Ishikawa (cell line): ENCODE results near the gene CPAMD8.

Experiments used
- CEBPB ChIP-seq: IDR thresholded peaks from 2 replicates; pipeline ENCODE4 v1.6.1; 2012
- CREB1 ChIP-seq: IDR thresholded peaks from 2 replicates; pipeline ENCODE4 v1.6.1; 2012; ENCODE audit warnings: low read depth
- EGR1 ChIP-seq: IDR thresholded peaks from 2 replicates; pipeline ENCODE4 v1.6.1; 2012
- EP300 ChIP-seq: IDR thresholded peaks from 2 replicates; pipeline ENCODE4 v1.6.1; 2012; ENCODE audit warnings: borderline replicate concordance
- FOXM1 ChIP-seq: IDR thresholded peaks from 2 replicates; pipeline ENCODE4 v1.6.1; 2012; ENCODE audit warnings: low read depth, borderline replicate concordance
- MAX ChIP-seq: IDR thresholded peaks from 2 replicates; pipeline ENCODE4 v1.6.1; 2012
- NFIC ChIP-seq: IDR thresholded peaks from 2 replicates; pipeline ENCODE4 v1.6.1; 2012
- RAD21 ChIP-seq: IDR thresholded peaks from 2 replicates; pipeline ENCODE4 v1.6.1; 2012; ENCODE audit warnings: low read depth
- REST ChIP-seq: IDR thresholded peaks from 2 replicates; pipeline ENCODE4 v1.6.1; 2012; ENCODE audit warnings: low read depth, mild to moderate bottlenecking
- TAF1 ChIP-seq: IDR thresholded peaks from 2 replicates; pipeline ENCODE4 v1.6.1; 2012; ENCODE audit warnings: low read depth, mild to moderate bottlenecking
- TCF12 ChIP-seq: IDR thresholded peaks from 2 replicates; pipeline ENCODE4 v1.6.1; 2012; ENCODE audit warnings: low read depth
- TEAD4 ChIP-seq: IDR thresholded peaks from 2 replicates; pipeline ENCODE4 v1.6.1; 2012
- USF1 ChIP-seq: IDR thresholded peaks from 2 replicates; pipeline ENCODE4 v1.6.1; 2012
- YY1 ChIP-seq: IDR thresholded peaks from 2 replicates; pipeline ENCODE4 v1.6.1; 2012; ENCODE audit warnings: low read depth
- ZBTB7A ChIP-seq: IDR thresholded peaks from 2 replicates; pipeline ENCODE4 v1.6.1; 2012; ENCODE audit warnings: low read depth

The CPAMD8 gene

GRCh38 chr19:16945762-16946465 lies 80.7 kb downstream of the CPAMD8 start:
- TF ChIP-seq TCF12 (no peak), FOXM1 (no peak), YY1 (no peak), MAX (no peak), EGR1 (no peak), USF1 (no peak), TEAD4 (no peak), CEBPB (no peak), REST (no peak), ZBTB7A (no peak), CREB1 (no peak), EP300 (no peak), NFIC (no peak), RAD21 (no peak), TAF1 (no peak)

GRCh38 chr19:16945364-16945714 lies 81.3 kb downstream of the CPAMD8 start:
- TF ChIP-seq MAX = no peak
- TF ChIP-seq REST = no peak
- TF ChIP-seq CEBPB = no peak
- no peak for TF ChIP-seq EP300
- no peak for TF ChIP-seq NFIC
- no peak for TF ChIP-seq TEAD4

- TF ChIP-seq TAF1 = no peak
- no peak for TF ChIP-seq TEAD4
- TF ChIP-seq YY1 = no peak
- no peak for TF ChIP-seq CREB1
- TF ChIP-seq CEBPB = no peak
- no peak for TF ChIP-seq USF1
- TF ChIP-seq MAX = no peak
- no peak for TF ChIP-seq EGR1
- no peak for TF ChIP-seq ZBTB7A
- TF ChIP-seq RAD21 = no peak
- TF ChIP-seq NFIC = no peak
- no peak for TF ChIP-seq EP300
- no peak for TF ChIP-seq TCF12
- TF ChIP-seq FOXM1 = no peak
- no peak for TF ChIP-seq REST
Observed at GRCh38 chr19:16944626-16945363, 81.8 kb downstream of the CPAMD8 start.

- TF ChIP-seq TAF1 = no peak
- TF ChIP-seq TCF12 = no peak
- no peak for TF ChIP-seq ZBTB7A
- no peak for TF ChIP-seq RAD21
- no peak for TF ChIP-seq NFIC
- TF ChIP-seq MAX = no peak
- TF ChIP-seq USF1 = no peak
- TF ChIP-seq EP300 = no peak
- no peak for TF ChIP-seq YY1
- TF ChIP-seq EGR1 = no peak
- TF ChIP-seq CREB1 = no peak
- no peak for TF ChIP-seq CEBPB
- TF ChIP-seq FOXM1 = no peak
Observed at GRCh38 chr19:16943942-16944625, 82.5 kb downstream of the CPAMD8 start.
